GM21367 (cell line): Measurements from ENCODE around the gene BORA.
"Not testable (repeated sequence)": the region's sequence is repeated elsewhere in the genome, so short reads cannot be mapped to it uniquely, and the experiment has no call there.

Experiments used
- ATAC-seq: cut with Tn5 transposase; IDR thresholded peaks from one replicate; pipeline ENCODE4 v1.9.1; 2021; ENCODE audit not compliant: unreplicated experiment

BORA gene

GRCh38 chr13:72760189-72760588 is 32.5 kb downstream of the BORA start:
- ATAC-seq = peak; percentile 39

GRCh38 chr13:72763411-72763810 is 35.7 kb downstream of the BORA start:
- no peak for ATAC-seq

- ATAC-seq = no peak
Observed at GRCh38 chr13:72774019-72774418, 46.3 kb downstream of the BORA start.

GRCh38 chr13:72781451-72782439 is 54.0 kb downstream of the BORA start, which contains the start of the genes DIS3 and PIBF1:
Gene DIS3 (minus strand): TSS chr13:72781900. CDS start chr13:72781832, 68 bp downstream.
Gene PIBF1 (plus strand): TSS chr13:72782133. CDS start chr13:72783470, 1,337 bp downstream.
- ATAC-seq = peak; percentile 98

GRCh38 chr13:72782717-72783116 is 55.0 kb downstream of the BORA start:
- no peak for ATAC-seq

- not testable (repeated sequence) for ATAC-seq
Observed at GRCh38 chr13:72784679-72785078, 57.0 kb downstream of the BORA start.

- no peak for ATAC-seq
Observed at GRCh38 chr13:72788831-72789230, 61.1 kb downstream of the BORA start.

GRCh38 chr13:72792640-72793039 is 64.9 kb downstream of the BORA start:
- ATAC-seq = no peak

- no peak for ATAC-seq
Observed at GRCh38 chr13:72798817-72799216, 71.1 kb downstream of the BORA start.

- no peak for ATAC-seq
Observed at GRCh38 chr13:72804301-72804700, 76.6 kb downstream of the BORA start.
